IPS-20b (cell line): Measurements from ENCODE around the gene HLA-DQA2.

ENCODE experiments used
- H3K27ac ChIP-seq: one replicate; pipeline ENCODE4 v1.5.1; 2013; ENCODE audit warnings: low read length
- H3K27me3 ChIP-seq: 2 replicates; pipeline ENCODE4 v1.6.1; 2013; ENCODE audit warnings: mild to moderate bottlenecking, low read length, inconsistent platforms; ENCODE audit not compliant: insufficient read depth
- H3K36me3 ChIP-seq: 2 replicates; pipeline ENCODE4 v1.6.1; 2013; ENCODE audit warnings: low read depth, mild to moderate bottlenecking, inconsistent platforms, low read length, moderate library complexity; ENCODE audit not compliant: insufficient read depth
- H3K4me1 ChIP-seq: 2 replicates; pipeline ENCODE4 v1.6.1; 2013; ENCODE audit warnings: mild to moderate bottlenecking, control low read depth, inconsistent platforms, low read length, moderate library complexity; ENCODE audit not compliant: insufficient read depth
- H3K4me3 ChIP-seq: 2 replicates; pipeline ENCODE4 v1.5.1; 2013; ENCODE audit warnings: mild to moderate bottlenecking, low read length, inconsistent platforms
- H3K9ac ChIP-seq: 2 replicates; pipeline ENCODE4 v1.6.1; 2013; ENCODE audit warnings: low read depth, mild to moderate bottlenecking, inconsistent platforms, low read length, moderate library complexity
- H3K9me3 ChIP-seq: 2 replicates; pipeline ENCODE4 v1.6.1; 2013; ENCODE audit warnings: mild to moderate bottlenecking, low read depth, low read length, inconsistent platforms; ENCODE audit not compliant: insufficient read depth

The HLA-DQA2 gene

DNA sequence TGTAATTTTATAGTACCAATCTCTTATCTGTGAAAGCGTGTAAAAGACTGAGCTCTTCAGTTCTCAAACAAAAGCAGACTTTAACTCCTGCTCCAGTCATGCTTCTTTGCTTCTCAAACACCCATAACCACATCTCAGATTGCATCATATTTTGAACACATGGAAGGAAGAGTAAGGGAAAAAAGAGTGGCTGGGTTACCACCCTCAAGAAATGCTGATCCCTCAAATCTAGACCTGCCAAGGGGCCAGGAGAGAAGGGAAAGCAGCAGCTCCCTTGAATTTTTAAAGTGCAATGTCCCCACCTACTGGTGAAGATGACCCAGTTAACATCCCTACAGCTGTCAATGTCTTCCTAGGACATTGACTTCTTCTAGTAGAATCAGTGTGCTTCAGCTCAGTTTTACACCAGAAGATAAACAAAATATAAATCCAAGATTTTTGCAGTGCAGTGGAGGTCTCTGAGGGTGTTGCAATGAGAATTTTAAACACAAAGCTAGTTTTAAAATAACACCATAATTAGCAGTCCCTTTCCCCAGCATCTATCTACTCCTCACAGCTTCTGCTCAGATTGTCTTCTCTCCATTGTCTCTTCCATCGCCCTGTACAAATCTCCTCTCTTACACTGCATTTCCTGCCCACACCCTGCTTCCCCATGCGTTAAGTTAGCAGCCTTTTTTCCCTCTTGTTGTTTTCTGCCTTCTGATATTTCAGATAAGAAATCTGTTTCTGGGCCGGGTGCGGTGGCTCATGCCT, 44.8 kb downstream of the HLA-DQA2 start:
- Histone ChIP-seq H3K9me3 (no peaks in the 10 kb centered on the region), H3K9ac (no peak overlapping the region), H3K4me1 (no peaks in the 10 kb centered on the region), H3K27me3 (no peaks in the 10 kb centered on the region), H3K27ac (no peak overlapping the region), H3K36me3 (no peaks in the 10 kb centered on the region), H3K4me3 (no peak overlapping the region)

DNA sequence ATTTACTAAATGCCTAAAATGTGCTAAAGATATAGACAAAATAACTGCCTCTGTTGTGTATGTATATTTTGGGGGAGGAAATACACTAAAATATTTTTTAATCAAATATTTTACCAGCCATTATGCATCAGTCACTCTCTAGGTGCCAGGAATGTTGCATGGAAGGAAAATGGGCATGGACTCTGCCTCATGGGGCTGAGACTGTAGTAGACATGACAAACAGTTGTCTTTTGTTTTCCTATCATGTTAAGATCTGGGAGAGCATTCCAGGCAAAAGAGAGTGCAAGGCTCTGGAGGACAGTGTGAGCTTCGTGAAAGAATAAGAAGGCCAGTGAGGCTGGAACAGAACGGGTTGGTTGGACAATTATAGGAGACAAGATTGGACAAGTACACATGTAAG, 49.1 kb downstream of the HLA-DQA2 start:
- no peaks in the 10 kb centered on the region for H3K36me3 ChIP-seq
- no peak overlapping the region for H3K4me3 ChIP-seq
- H3K27me3 ChIP-seq = peaks cover 4% of the 10 kb centered on the region; the same call in 1 of the 2 replicates
- H3K4me1 ChIP-seq = no peaks in the 10 kb centered on the region
- no peak overlapping the region for H3K27ac ChIP-seq
- no peak overlapping the region for H3K9ac ChIP-seq
- no peaks in the 10 kb centered on the region for H3K9me3 ChIP-seq

DNA sequence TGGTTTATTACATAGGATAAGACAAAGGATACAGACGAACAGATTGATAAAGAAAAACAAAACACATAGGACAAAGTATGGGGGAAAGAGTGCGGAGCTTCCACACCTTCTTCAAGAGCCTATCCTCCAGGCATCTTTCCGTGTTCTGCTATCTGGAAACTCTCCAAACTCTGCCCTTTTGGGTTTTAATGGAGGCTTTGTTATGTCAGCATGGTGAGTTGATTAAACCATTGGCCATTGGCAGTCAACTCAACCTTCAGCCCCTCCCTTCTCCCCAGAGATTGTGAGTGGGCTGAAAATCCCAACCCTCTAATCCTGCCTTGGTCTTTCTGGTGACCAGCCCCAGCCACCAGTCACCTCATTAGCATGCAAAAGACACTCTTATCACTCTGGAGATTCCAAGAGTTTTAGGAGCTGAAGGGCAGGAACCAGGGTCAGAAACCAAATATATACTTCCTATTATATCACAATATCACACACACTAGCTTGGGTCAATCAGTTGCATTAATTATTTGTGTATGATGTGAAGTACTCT, 51.8 kb downstream of the HLA-DQA2 start:
- H3K36me3 ChIP-seq = no peaks in the 10 kb centered on the region
- H3K4me1 ChIP-seq = no peaks in the 10 kb centered on the region
- H3K27me3 ChIP-seq = peaks cover 9% of the 10 kb centered on the region
- H3K4me3 ChIP-seq = no peak overlapping the region
- H3K9me3 ChIP-seq = no peaks in the 10 kb centered on the region
- no peak overlapping the region for H3K9ac ChIP-seq
- H3K27ac ChIP-seq = no peak overlapping the region

DNA sequence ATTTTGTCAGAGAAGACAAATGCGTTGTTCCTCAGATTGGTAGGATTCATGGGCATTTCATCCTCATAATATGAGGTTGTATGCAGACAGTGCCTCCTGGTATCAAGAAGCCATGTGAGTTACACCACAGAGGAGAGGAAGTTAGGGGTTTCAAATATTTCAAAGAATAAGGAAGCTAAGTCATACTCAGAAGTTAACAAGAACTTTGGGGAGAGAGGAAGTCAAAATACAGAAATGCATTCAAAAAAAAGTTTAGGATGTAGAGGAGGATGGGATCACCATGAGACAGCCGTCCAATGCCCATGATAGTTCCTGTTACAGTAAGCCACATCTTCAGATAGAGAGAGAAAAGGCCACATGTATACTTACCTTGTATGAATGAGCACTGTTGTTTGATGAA, 53.3 kb downstream of the HLA-DQA2 start:
- Histone ChIP-seq H3K27me3 (peaks cover 9% of the 10 kb centered on the region), H3K36me3 (no peaks in the 10 kb centered on the region), H3K4me3 (no peak overlapping the region), H3K9ac (no peak overlapping the region), H3K4me1 (no peaks in the 10 kb centered on the region), H3K27ac (no peak overlapping the region), H3K9me3 (0 out of 2 replicates have a peak, but pooled peaks cover 4% of the 10 kb centered on the region)
